Measurements from ENCODE around the gene GRK5.

Gene GRK5

GRCh38 chr10:119217401-119217800 lies 10.0 kb downstream of the GRK5 start:
- no peaks in the 10 kb centered on the region for H3F3A ChIP-seq (ENCODE audit: insufficient read depth)
- H3K27me3 ChIP-seq (ENCODE audit: low read length), result no peaks in the 10 kb centered on the region
- no peaks in the 10 kb centered on the region for H3K9me2 ChIP-seq (replicated peaks; ENCODE audit: insufficient read depth, low read length)
- no peaks in the 10 kb centered on the region for H4K20me1 ChIP-seq (ENCODE audit: low read depth, low read length)
- no peak overlapping the region for H3K4me3 ChIP-seq (ENCODE audit: insufficient read depth, low read length, poor library complexity, severe bottlenecking)
- H3K4me2 ChIP-seq (ENCODE audit: low read depth, low read length, poor library complexity, severe bottlenecking), result no peak overlapping the region
- TF ChIP-seq, protein P1, sequence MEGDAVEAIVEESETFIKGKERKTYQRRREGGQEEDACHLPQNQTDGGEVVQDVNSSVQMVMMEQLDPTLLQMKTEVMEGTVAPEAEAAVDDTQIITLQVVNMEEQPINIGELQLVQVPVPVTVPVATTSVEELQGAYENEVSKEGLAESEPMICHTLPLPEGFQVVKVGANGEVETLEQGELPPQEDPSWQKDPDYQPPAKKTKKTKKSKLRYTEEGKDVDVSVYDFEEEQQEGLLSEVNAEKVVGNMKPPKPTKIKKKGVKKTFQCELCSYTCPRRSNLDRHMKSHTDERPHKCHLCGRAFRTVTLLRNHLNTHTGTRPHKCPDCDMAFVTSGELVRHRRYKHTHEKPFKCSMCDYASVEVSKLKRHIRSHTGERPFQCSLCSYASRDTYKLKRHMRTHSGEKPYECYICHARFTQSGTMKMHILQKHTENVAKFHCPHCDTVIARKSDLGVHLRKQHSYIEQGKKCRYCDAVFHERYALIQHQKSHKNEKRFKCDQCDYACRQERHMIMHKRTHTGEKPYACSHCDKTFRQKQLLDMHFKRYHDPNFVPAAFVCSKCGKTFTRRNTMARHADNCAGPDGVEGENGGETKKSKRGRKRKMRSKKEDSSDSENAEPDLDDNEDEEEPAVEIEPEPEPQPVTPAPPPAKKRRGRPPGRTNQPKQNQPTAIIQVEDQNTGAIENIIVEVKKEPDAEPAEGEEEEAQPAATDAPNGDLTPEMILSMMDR (IDR thresholded peaks at IDR 0.05; ENCODE audit: insufficient read depth, low read length, poor library complexity, severe bottlenecking), result no peak
- no peak for TF ChIP-seq EZH2phosphoT487 (conservative IDR thresholded peaks at IDR 0.05; ENCODE audit: low read length)
- no peaks in the 10 kb centered on the region for H3K79me2 ChIP-seq (ENCODE audit: insufficient read depth, low read length)
- no peak overlapping the region for H2AFZ ChIP-seq (ENCODE audit: low read depth, low read length, severe bottlenecking)
- no peak overlapping the region for H3K27ac ChIP-seq (ENCODE audit: low read depth, low read length)
- no peaks in the 10 kb centered on the region for H3K36me3 ChIP-seq (ENCODE audit: low read length)
- H3K9ac ChIP-seq (ENCODE audit: low read length), result no peak overlapping the region
- no peaks in the 10 kb centered on the region for H3K9me3 ChIP-seq (ENCODE audit: insufficient read depth, low read length)

DNA sequence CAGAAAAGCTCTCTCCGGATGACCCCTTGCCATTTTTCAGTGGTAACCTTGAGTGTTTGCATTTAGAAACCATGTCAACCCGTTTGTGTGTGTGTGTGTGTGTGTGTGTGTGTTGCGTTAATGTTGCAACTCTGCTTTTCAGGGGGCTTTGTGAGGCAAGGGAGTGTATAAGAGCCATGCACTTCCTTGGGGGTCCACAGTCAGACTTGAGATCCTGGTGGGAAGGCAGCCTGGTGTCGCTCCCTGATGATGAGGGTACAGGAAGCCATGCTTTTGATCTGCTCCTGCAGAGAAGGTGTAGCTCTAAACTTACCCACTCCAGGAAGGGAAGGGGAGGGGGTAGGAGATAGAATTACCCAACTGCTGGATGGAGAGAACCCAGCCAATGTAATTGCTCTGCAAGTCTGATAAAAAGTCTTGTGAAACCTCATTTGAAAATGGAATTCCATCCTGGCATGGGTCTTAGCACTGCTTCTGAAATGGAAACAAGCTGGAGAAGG lies 10.7 kb downstream of the GRK5 start:
- H3K36me3 ChIP-seq (ENCODE audit: low read length), result no peaks in the 10 kb centered on the region
- H3K27me3 ChIP-seq (ENCODE audit: low read length), result no peaks in the 10 kb centered on the region
- H3K4me2 ChIP-seq (ENCODE audit: low read depth, low read length, poor library complexity, severe bottlenecking), result no peak overlapping the region
- H4K20me1 ChIP-seq (ENCODE audit: low read depth, low read length), result no peaks in the 10 kb centered on the region
- H3K9ac ChIP-seq (ENCODE audit: low read length), result no peak overlapping the region
- H3K27ac ChIP-seq (ENCODE audit: low read depth, low read length), result no peak overlapping the region
- no peaks in the 10 kb centered on the region for H3F3A ChIP-seq (ENCODE audit: insufficient read depth)
- H3K79me2 ChIP-seq (ENCODE audit: insufficient read depth, low read length), result no peaks in the 10 kb centered on the region
- TF ChIP-seq, protein P1 (IDR thresholded peaks at IDR 0.05; ENCODE audit: insufficient read depth, low read length, poor library complexity, severe bottlenecking), result no peak
- no peak for TF ChIP-seq EZH2phosphoT487 (conservative IDR thresholded peaks at IDR 0.05; ENCODE audit: low read length)
- H2AFZ ChIP-seq (ENCODE audit: low read depth, low read length, severe bottlenecking), result no peak overlapping the region
- no peaks in the 10 kb centered on the region for H3K9me3 ChIP-seq (ENCODE audit: insufficient read depth, low read length)
- no peak overlapping the region for H3K4me3 ChIP-seq (ENCODE audit: insufficient read depth, low read length, poor library complexity, severe bottlenecking)
- no peaks in the 10 kb centered on the region for H3K9me2 ChIP-seq (replicated peaks; ENCODE audit: insufficient read depth, low read length)

DNA sequence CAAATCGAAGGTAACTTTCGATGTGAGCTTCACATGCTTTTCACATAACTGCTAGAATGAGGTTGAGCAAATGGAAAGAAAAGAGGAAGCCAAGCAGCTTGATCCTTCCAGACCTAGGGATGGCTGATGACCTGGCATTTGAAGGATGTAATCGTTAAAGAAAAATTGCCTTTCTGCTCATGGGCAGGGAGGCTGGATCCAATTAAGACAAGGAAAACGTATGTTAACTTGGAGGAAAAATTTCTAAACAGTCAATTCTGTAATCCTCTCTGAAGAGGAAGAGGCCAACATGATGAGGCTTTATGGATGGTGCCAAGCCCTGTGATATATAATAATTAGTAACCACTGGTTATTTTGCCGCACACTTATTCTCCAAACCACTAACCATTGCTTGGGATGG lies 12.5 kb downstream of the GRK5 start:
- Histone ChIP-seq H3K36me3 (ENCODE audit: low read length) (no peaks in the 10 kb centered on the region), H2AFZ (ENCODE audit: low read depth, low read length, severe bottlenecking) (no peak overlapping the region), H3K4me2 (ENCODE audit: low read depth, low read length, poor library complexity, severe bottlenecking) (no peak overlapping the region), H3K9me3 (ENCODE audit: insufficient read depth, low read length) (no peaks in the 10 kb centered on the region), H3K9me2 (replicated peaks; ENCODE audit: insufficient read depth, low read length) (no peaks in the 10 kb centered on the region), H3K27ac (ENCODE audit: low read depth, low read length) (no peak overlapping the region), H3K79me2 (ENCODE audit: insufficient read depth, low read length) (no peaks in the 10 kb centered on the region), H3K9ac (ENCODE audit: low read length) (no peak overlapping the region), H3K4me3 (ENCODE audit: insufficient read depth, low read length, poor library complexity, severe bottlenecking) (no peak overlapping the region), H3K27me3 (ENCODE audit: low read length) (no peaks in the 10 kb centered on the region), H3F3A (ENCODE audit: insufficient read depth) (no peaks in the 10 kb centered on the region), H4K20me1 (ENCODE audit: low read depth, low read length) (no peaks in the 10 kb centered on the region)
- no peak for TF ChIP-seq EZH2phosphoT487 (conservative IDR thresholded peaks at IDR 0.05; ENCODE audit: low read length)
- TF ChIP-seq, protein P1 (IDR thresholded peaks at IDR 0.05; ENCODE audit: insufficient read depth, low read length, poor library complexity, severe bottlenecking), result no peak
